Mesendoderm (in vitro differentiated cells): ENCODE results near the gene PPT2.
"Not testable (repeated sequence)": the region's sequence is repeated elsewhere in the genome, so short reads cannot be mapped to it uniquely, and the experiment has no call there.

Experiments
- DNase-seq: peaks from one replicate; pipeline ENCODE4 v3.0.0; 2013
- H2AK5ac ChIP-seq: 2 replicates; pipeline ENCODE4 v1.6.1; 2013; ENCODE audit warnings: low read length, inconsistent platforms
- H2BK120ac ChIP-seq: 2 replicates; pipeline ENCODE4 v1.6.1; 2013; ENCODE audit warnings: low read depth, mild to moderate bottlenecking, low read length, moderate library complexity, mixed read lengths
- H2BK15ac ChIP-seq: replicated peaks from 2 replicates; pipeline ENCODE4 v1.6.1; 2013; ENCODE audit warnings: low read depth, mild to moderate bottlenecking, moderate library complexity
- H2BK5ac ChIP-seq: 2 replicates; pipeline ENCODE4 v1.6.1; 2013; ENCODE audit warnings: low read length, inconsistent platforms
- H3K18ac ChIP-seq: 2 replicates; pipeline ENCODE4 v1.6.1; 2013; ENCODE audit warnings: mild to moderate bottlenecking, low read length, mixed read lengths
- H3K23ac ChIP-seq: one replicate; pipeline ENCODE4 v1.6.1; 2013; ENCODE audit warnings: low read length
- H3K27ac ChIP-seq: 2 replicates; pipeline ENCODE4 v1.5.1; 2013; ENCODE audit warnings: low read depth, mild to moderate bottlenecking, inconsistent platforms, low read length, moderate library complexity
- H3K27me3 ChIP-seq: 2 replicates; pipeline ENCODE4 v1.6.1; 2013; ENCODE audit warnings: low read length, control low read depth, mild to moderate bottlenecking, inconsistent platforms; ENCODE audit not compliant: insufficient read depth, poor library complexity
- H3K36me3 ChIP-seq: 2 replicates; pipeline ENCODE4 v1.6.1; 2013; ENCODE audit warnings: low read length, inconsistent platforms; ENCODE audit not compliant: control insufficient read depth, insufficient read depth
- H3K4ac ChIP-seq: one replicate; pipeline ENCODE4 v1.6.1; 2013; ENCODE audit warnings: low read depth, mild to moderate bottlenecking, low read length, moderate library complexity
- H3K4me1 ChIP-seq: 2 replicates; pipeline ENCODE4 v1.6.1; 2013; ENCODE audit warnings: low read depth, low read length, inconsistent platforms; ENCODE audit not compliant: control insufficient read depth
- H3K4me2 ChIP-seq: 2 replicates; pipeline ENCODE4 v1.6.1; 2013; ENCODE audit warnings: low read length
- H3K4me3 ChIP-seq: 2 replicates; pipeline ENCODE4 v1.5.1; 2013; ENCODE audit warnings: mild to moderate bottlenecking, low read length
- H3K56ac ChIP-seq: one replicate; pipeline ENCODE4 v1.6.1; 2013; ENCODE audit warnings: low read length
- H3K79me1 ChIP-seq: 2 replicates; pipeline ENCODE4 v1.6.1; 2013; ENCODE audit warnings: low read length, inconsistent platforms
- H3K79me2 ChIP-seq: 2 replicates; pipeline ENCODE4 v1.6.1; 2013; ENCODE audit warnings: mild to moderate bottlenecking, low read length; ENCODE audit not compliant: control insufficient read depth, insufficient read depth
- H3K9ac ChIP-seq: 2 replicates; pipeline ENCODE4 v1.6.1; 2013; ENCODE audit warnings: low read length, inconsistent platforms
- H4K5ac ChIP-seq: one replicate; pipeline ENCODE4 v1.6.1; 2013; ENCODE audit warnings: low read length
- H4K8ac ChIP-seq: one replicate; pipeline ENCODE4 v1.6.1; 2013; ENCODE audit warnings: low read depth, mild to moderate bottlenecking, control low read depth, low read length, moderate library complexity
- WGBS: extraction: QIAGEN DNeasy Blood & Tissue Kit; methylation state at CpG from one replicate; pipeline ENCODE4 v1.1.7; 2013; ENCODE audit warnings: low lambda C conversion rate, missing lambda C conversion rate; ENCODE audit not compliant: insufficient coverage; ENCODE audit errors: extremely low coverage; 5-methylcytosine and 5-hydroxymethylcytosine counted together

Gene PPT2

DNA sequence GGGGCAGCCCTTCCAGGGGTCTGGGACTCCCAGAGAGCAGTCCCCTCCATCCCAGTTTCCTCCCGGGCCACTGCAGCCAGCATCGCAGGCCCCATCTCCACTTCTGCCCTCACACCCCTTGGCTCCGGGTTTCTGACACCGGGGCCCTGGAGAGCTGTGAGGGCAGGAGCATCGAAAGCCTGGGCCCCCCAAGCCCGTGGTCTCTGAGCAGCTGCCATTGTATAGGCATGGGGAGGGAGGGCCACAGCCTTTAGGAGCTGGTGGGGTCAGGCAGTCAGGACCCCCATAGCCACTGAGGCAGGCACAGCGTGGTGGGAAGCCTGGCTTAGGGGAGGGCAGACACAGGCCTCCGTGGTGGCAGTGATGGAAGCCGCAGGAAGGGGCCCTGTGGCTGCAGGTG lies 48.2 kb downstream of the PPT2 start:
- H3K79me1 ChIP-seq, result no peaks in the 10 kb centered on the region
- H3K27me3 ChIP-seq, result no peaks in the 10 kb centered on the region
- no peak overlapping the region for H3K23ac ChIP-seq
- H2BK5ac ChIP-seq, result no peak overlapping the region
- H4K5ac ChIP-seq, result no peak overlapping the region
- no peaks in the 10 kb centered on the region for H3K79me2 ChIP-seq
- WGBS, result no CpG with 5 or more reads among the region's 9 CpGs
- no peak overlapping the region for H2BK15ac ChIP-seq
- no peak overlapping the region for H3K56ac ChIP-seq
- no peak overlapping the region for H3K4me2 ChIP-seq
- no peak overlapping the region for H3K18ac ChIP-seq
- H2BK120ac ChIP-seq, result no peak overlapping the region
- no peak overlapping the region for H3K27ac ChIP-seq
- no peaks in the 10 kb centered on the region for H3K4me1 ChIP-seq
- H2AK5ac ChIP-seq, result no peak overlapping the region
- no peak overlapping the region for H3K4me3 ChIP-seq
- H4K8ac ChIP-seq, result no peak overlapping the region
- H3K36me3 ChIP-seq, result no peaks in the 10 kb centered on the region
- no peak overlapping the region for H3K9ac ChIP-seq
- DNase-seq, result no peak
- H3K4ac ChIP-seq, result no peak overlapping the region

DNA sequence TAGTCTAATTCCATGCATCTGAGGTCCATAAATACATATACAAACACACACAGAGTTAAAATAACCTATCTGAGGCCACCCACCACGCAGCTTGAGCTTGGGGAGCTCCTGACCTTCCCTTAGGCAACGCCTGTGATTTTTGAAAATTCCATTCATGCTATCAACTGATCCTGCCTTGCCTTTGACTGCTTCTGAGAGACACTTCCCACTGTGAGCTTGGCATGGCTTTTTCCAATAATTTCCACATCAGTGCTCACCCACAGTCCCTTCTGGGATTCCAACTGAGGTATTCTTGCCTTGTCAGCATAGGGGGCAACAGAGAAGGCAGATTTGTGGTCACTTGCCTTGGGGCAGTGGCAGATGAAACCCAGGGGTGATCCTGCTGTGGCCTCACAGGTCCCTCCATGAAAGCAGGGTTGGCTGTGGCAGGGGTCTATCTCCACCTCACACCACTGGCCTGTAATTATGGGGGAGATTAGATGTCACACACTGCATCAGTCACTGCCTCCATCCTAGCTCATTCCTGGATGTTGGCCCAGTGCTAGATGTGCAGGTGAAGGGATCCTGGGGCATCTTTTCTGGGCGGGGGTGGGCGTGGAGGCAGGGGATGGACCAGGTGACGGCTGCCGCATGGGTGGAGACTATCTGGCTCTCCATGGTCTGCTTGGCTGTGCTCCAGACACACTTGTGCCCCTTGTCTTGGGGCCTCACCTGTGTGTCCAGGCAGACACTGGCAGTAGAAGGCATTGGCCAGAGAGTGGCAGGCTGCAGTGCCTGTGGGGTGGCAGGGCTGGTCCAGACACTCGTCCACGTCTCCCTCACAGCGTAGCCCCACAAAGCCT lies 49.7 kb downstream of the PPT2 start:
- Histone ChIP-seq H3K4ac (no peak overlapping the region), H3K27ac (no peak overlapping the region), H3K56ac (no peak overlapping the region), H2AK5ac (no peak overlapping the region), H3K9ac (no peak overlapping the region), H4K8ac (no peak overlapping the region), H3K79me2 (no peaks in the 10 kb centered on the region), H2BK5ac (no peak overlapping the region), H3K36me3 (no peaks in the 10 kb centered on the region), H3K4me1 (no peaks in the 10 kb centered on the region), H3K18ac (no peak overlapping the region), H3K79me1 (no peaks in the 10 kb centered on the region), H2BK15ac (no peak overlapping the region), H3K4me2 (no peak overlapping the region), H3K27me3 (no peaks in the 10 kb centered on the region), H3K23ac (no peak overlapping the region), H2BK120ac (no peak overlapping the region), H3K4me3 (no peak overlapping the region), H4K5ac (no peak overlapping the region)
- DNase-seq, result no peak
- WGBS, result no CpG with 5 or more reads among the region's 9 CpGs

DNA sequence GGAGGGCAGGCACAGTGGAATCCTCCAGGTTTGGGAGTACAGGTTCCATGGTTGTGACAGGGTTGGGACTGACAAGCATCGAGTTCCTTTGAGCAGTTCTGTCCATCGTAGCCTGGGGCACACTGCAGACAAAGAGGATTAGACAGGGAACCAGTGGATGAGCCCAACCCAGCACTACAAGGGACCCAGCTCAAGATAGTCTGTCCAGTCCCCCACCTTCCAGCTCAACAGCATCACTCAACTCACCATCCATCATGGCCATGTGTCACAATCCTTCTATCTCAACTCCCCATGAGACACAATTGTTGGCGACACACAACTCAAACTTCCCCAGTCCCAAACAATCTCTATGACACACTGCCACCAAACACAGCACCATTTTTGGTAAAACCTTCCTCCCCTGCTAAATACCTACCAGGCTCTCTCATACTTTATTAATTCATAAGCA lies 50.4 kb downstream of the PPT2 start:
- DNase-seq, result no peak
- Histone ChIP-seq H2BK120ac (no peak overlapping the region), H4K8ac (no peak overlapping the region), H3K4ac (no peak overlapping the region), H3K27ac (no peak overlapping the region), H3K79me2 (no peaks in the 10 kb centered on the region), H3K4me3 (no peak overlapping the region), H3K9ac (no peak overlapping the region), H3K56ac (no peak overlapping the region), H3K27me3 (no peaks in the 10 kb centered on the region), H3K18ac (no peak overlapping the region), H3K36me3 (no peaks in the 10 kb centered on the region), H3K79me1 (no peaks in the 10 kb centered on the region), H2AK5ac (no peak overlapping the region), H2BK5ac (no peak overlapping the region), H3K23ac (no peak overlapping the region), H3K4me2 (no peak overlapping the region), H2BK15ac (no peak overlapping the region), H3K4me1 (no peaks in the 10 kb centered on the region), H4K5ac (no peak overlapping the region)
- no CpG with 5 or more reads among the region's 3 CpGs for WGBS

DNA sequence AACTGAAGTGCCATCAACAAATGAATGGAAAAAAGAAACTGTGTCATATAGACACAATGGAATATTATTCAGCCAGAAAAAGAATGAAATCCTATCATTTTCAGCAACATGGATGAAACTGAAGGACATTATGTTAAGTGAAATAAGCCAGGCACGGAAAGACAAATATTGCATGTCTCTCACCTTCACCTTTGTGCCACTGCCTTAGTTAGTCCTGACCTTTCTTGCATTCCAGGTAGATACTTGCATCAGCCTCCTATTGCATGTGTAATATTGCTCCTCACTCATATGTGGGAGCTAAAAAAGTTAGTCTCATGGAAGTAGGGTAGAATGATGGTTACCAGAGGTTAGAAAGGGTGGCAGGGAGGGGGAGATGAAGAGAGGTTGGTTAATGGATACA lies 55.1 kb downstream of the PPT2 start:
- no peak overlapping the region for H2BK120ac ChIP-seq

DNA sequence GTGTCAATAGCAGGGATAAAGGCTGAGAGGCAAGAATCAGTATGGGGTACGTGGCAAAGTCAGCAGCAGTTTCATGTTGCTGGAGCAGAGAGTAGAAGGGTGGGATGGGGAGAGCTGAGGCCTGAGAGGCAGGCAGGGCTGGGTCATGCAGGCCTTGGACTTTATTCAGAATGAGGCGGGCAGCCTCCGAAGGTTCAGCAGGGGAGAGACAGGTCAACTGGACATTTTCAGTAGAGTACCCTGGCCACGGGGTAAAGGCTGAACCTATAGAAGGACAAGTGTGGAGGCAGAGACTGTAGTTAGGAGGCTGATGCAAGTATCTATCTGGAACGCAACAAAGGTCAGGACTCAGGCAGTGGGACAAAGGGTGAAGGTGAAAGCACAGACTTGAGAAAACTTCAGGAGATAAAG lies 56.3 kb downstream of the PPT2 start:
- no peak for DNase-seq
- Histone ChIP-seq H3K4ac (no peak overlapping the region), H3K23ac (no peak overlapping the region), H3K79me2 (no peaks in the 10 kb centered on the region), H2BK120ac (no peak overlapping the region), H2BK15ac (no peak overlapping the region), H3K79me1 (no peaks in the 10 kb centered on the region), H3K27me3 (no peaks in the 10 kb centered on the region), H3K9ac (no peak overlapping the region), H3K18ac (no peak overlapping the region), H3K4me2 (no peak overlapping the region), H3K36me3 (no peaks in the 10 kb centered on the region), H3K4me3 (no peak overlapping the region), H2AK5ac (no peak overlapping the region), H4K5ac (no peak overlapping the region), H3K56ac (no peak overlapping the region), H3K27ac (no peak overlapping the region), H2BK5ac (no peak overlapping the region), H3K4me1 (no peaks in the 10 kb centered on the region), H4K8ac (no peak overlapping the region)
- no CpG with 5 or more reads among the region's 5 CpGs for WGBS

More for the DNA sequence above, 55.1 kb downstream of the PPT2 start:
- no peak overlapping the region for H3K27ac ChIP-seq
- no peak for DNase-seq
- H3K79me2 ChIP-seq, result no peaks in the 10 kb centered on the region
- H3K4ac ChIP-seq, result no peak overlapping the region
- H3K36me3 ChIP-seq, result no peaks in the 10 kb centered on the region
- no CpG with 5 or more reads among the region's 1 CpG for WGBS
- no peak overlapping the region for H3K56ac ChIP-seq
- no peak overlapping the region for H3K4me2 ChIP-seq
- H3K18ac ChIP-seq, result no peak overlapping the region
- H3K23ac ChIP-seq, result no peak overlapping the region
- no peaks in the 10 kb centered on the region for H3K4me1 ChIP-seq
- H3K4me3 ChIP-seq, result no peak overlapping the region
- H2AK5ac ChIP-seq, result no peak overlapping the region
- H4K8ac ChIP-seq, result no peak overlapping the region
- no peak overlapping the region for H4K5ac ChIP-seq
- H3K79me1 ChIP-seq, result no peaks in the 10 kb centered on the region
- H2BK15ac ChIP-seq, result no peak overlapping the region
- H3K27me3 ChIP-seq, result no peaks in the 10 kb centered on the region
- no peak overlapping the region for H2BK5ac ChIP-seq
- H3K9ac ChIP-seq, result no peak overlapping the region

DNA sequence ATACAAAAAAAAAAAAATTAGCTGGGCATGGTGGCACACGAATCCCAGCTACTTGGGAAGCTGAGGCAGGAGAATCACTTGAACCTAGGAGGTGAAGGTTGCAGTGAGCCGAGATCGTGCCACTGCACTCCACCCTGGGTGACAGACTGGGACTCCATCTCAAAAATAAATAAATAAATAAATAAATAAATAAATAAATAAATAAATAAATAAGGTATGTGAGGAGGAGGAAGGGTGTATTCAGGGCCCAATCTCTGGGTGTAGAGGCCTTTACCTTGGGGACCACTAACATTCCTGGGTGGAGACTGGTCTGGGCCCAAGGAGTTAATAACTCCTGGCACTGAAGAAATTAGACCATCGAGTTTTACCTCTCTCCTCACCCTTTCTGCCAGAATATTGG lies 57.5 kb downstream of the PPT2 start:
- H3K27ac ChIP-seq, H3K23ac ChIP-seq, H2BK15ac ChIP-seq, H3K4me2 ChIP-seq, H3K18ac ChIP-seq, H3K79me1 ChIP-seq, DNase-seq, H4K8ac ChIP-seq, H3K79me2 ChIP-seq, H2BK5ac ChIP-seq, H3K56ac ChIP-seq, H3K4me3 ChIP-seq, H2BK120ac ChIP-seq, H3K36me3 ChIP-seq, H2AK5ac ChIP-seq, H3K27me3 ChIP-seq, H3K9ac ChIP-seq, H4K5ac ChIP-seq, H3K4me1 ChIP-seq, H3K4ac ChIP-seq: not testable (repeated sequence)
- WGBS, result no CpG with 5 or more reads among the region's 4 CpGs
